Breast epithelium (tissue), 3 donors: Measurements from ENCODE around the gene WDR93.

ENCODE experiments used
- POLR2A ChIP-seq: fragments of 450-650 bp; IDR thresholded peaks from one replicate; pipeline ENCODE4 v1.6.1; 2016; ENCODE audit warnings: antibody characterized with exemption, mild to moderate bottlenecking, moderate library complexity
- TF ChIP-seq, protein P1 (sequence below), 3 donors: fragments of 450-650 bp; IDR thresholded peaks; one replicate each; pipeline ENCODE4 v1.5.1; 2016 to 2017; ENCODE audit warnings: antibody characterized with exemption in 3 of 3, mild to moderate bottlenecking in 3 of 3, moderate library complexity in 3 of 3

DNA sequence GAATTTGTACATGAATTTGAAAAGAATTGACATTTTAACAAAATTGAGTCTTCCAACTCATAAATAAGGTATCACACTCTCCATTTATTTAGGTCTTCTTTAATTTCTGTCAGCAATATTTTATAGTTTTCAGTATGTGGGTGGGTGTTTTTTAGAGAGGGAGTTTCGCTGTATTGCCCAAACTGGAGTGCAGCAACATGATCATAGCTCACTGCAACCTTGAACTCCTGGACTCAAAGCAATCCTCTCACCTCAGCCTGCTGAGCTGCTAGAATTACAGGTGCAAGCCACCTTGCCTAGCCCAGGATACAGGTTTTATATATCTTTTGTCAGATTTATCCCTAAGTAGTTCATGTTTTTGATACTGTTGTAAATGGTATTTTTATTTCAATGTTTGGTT lies 4.6 kb downstream of the WDR93 start:
- TF ChIP-seq, protein P1, sequence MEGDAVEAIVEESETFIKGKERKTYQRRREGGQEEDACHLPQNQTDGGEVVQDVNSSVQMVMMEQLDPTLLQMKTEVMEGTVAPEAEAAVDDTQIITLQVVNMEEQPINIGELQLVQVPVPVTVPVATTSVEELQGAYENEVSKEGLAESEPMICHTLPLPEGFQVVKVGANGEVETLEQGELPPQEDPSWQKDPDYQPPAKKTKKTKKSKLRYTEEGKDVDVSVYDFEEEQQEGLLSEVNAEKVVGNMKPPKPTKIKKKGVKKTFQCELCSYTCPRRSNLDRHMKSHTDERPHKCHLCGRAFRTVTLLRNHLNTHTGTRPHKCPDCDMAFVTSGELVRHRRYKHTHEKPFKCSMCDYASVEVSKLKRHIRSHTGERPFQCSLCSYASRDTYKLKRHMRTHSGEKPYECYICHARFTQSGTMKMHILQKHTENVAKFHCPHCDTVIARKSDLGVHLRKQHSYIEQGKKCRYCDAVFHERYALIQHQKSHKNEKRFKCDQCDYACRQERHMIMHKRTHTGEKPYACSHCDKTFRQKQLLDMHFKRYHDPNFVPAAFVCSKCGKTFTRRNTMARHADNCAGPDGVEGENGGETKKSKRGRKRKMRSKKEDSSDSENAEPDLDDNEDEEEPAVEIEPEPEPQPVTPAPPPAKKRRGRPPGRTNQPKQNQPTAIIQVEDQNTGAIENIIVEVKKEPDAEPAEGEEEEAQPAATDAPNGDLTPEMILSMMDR (IDR thresholded peaks at IDR 0.05): no peak
- no peak for TF ChIP-seq POLR2A
